Measurements from ENCODE around the gene FBXO47. TPM values are rescaled to one million over a fixed set of nuclear protein-coding genes. Genes with fewer than 3 reads are reported as not detected.
A peak's percentile ranks its signal among the peaks of the same experiment; 100 is the strongest.
"Not testable (repeated sequence)": the region's sequence is repeated elsewhere in the genome, so short reads cannot be mapped to it uniquely, and the experiment has no call there.

The FBXO47 gene
- total RNA-seq, 1 donor from 2014 or later, result 0.09 TPM

DNA sequence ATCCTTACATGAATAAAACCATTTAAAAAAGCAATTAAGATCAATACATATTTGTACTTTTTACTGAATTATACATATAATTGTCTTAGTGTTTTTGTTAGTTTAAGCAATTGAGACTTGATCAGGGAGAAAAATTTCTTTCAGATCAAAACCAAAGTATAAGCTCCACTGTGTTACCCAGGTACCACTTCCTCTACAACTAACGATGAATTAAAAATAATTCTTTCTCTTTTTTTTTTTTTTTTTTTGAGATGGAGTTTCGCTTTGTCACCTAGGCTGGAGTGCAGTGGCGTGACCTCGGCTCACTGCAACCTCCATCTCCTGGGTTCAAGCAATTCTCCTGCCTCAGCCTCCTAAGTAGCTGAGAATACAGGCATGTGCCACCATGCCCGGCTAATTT, 6.8 kb downstream of the FBXO47 start:
- Mint-ChIP-seq H3K9me3 (no peaks in the 10 kb centered on the region), H3K4me3 (no peak overlapping the region), H3K4me1 (peaks cover 10% of the 10 kb centered on the region), H3K27ac (no peak overlapping the region), H3K27me3 (no peaks in the 10 kb centered on the region), H3K36me3 (ENCODE audit: low read depth) (no peaks in the 10 kb centered on the region)
- intact Hi-C loops (cut with micrococcal nuclease), result no loop called here
- DNase-seq, result no peak

DNA sequence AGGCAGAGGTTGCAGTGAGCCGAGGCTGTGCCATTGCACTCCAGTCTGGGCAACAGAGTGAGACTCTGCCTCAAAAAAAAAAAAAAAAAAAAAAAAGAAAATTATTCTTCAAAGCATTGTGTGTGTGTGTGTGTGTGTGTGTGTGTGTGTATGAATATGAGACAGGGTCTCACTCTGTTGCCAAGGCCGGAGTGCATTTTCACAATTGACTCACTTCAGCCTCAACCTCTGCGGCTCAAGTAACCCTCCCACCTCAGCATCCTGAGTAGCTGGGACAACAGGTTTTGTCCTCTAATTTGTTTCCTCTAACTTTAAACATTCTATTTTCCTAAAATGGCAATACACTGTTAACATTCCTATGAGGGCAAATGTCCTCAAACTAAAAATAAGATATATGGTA, 7.7 kb downstream of the FBXO47 start:
- no peaks in the 10 kb centered on the region for H3K36me3 Mint-ChIP-seq (ENCODE audit: low read depth)
- H3K4me3 Mint-ChIP-seq, result no peak overlapping the region
- intact Hi-C loops (cut with micrococcal nuclease), result no loop called here
- H3K27ac Mint-ChIP-seq, result no peak overlapping the region
- peaks cover 10% of the 10 kb centered on the region for H3K4me1 Mint-ChIP-seq
- H3K27me3 Mint-ChIP-seq, result no peaks in the 10 kb centered on the region
- no peak for DNase-seq
- H3K9me3 Mint-ChIP-seq, result no peaks in the 10 kb centered on the region

DNA sequence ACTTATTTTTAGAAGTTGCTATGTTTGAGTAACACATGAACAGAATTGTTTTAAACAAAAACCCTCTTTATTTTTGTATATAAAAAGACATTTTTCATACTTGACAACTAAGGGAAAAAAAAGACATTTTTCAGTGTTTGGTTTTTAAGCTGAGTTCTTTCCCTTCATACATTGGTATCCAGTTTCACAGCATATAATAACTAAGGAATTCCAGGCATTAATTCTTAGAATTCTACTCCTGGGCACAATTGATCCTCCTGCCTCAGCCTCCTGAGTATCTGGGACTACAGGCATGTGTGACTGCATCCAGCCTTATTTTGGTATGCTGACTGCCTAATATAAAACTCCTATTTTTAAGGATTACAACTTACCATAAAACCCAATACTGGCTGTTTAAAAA, 8.4 kb downstream of the FBXO47 start:
- intact Hi-C loops (cut with micrococcal nuclease), result no loop called here
- H3K27me3 Mint-ChIP-seq, result no peaks in the 10 kb centered on the region
- H3K9me3 Mint-ChIP-seq, result no peaks in the 10 kb centered on the region
- DNase-seq, result peak; percentile 31
- H3K4me1 Mint-ChIP-seq, result peaks cover 10% of the 10 kb centered on the region
- no peak overlapping the region for H3K4me3 Mint-ChIP-seq
- no peaks in the 10 kb centered on the region for H3K36me3 Mint-ChIP-seq (ENCODE audit: low read depth)
- no peak overlapping the region for H3K27ac Mint-ChIP-seq

DNA sequence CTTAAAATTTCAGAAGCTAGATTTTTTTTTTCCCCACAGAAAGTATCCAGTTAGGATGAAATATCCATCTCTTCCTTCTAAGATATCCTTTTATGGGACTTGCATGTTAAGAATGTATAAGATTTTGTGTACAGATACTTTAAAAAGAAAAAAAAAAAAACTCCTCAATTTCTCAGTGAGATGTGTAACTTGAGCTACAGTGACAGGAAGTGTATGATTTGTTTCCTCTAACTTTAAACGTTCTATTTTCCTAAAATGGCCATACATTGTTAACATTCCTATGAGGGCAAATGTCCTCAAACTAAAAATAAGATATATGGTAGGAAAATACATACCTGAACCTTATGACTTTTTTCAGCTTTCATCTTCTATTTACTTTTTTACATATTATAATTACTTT, 8.9 kb downstream of the FBXO47 start:
- H3K4me1 Mint-ChIP-seq, result peaks cover 10% of the 10 kb centered on the region
- H3K27me3 Mint-ChIP-seq, result no peaks in the 10 kb centered on the region
- H3K4me3 Mint-ChIP-seq, result no peak overlapping the region
- H3K9me3 Mint-ChIP-seq, result no peaks in the 10 kb centered on the region
- H3K27ac Mint-ChIP-seq, result no peak overlapping the region
- intact Hi-C loops (cut with micrococcal nuclease), result no loop called here
- no peaks in the 10 kb centered on the region for H3K36me3 Mint-ChIP-seq (ENCODE audit: low read depth)
- DNase-seq, result no peak

DNA sequence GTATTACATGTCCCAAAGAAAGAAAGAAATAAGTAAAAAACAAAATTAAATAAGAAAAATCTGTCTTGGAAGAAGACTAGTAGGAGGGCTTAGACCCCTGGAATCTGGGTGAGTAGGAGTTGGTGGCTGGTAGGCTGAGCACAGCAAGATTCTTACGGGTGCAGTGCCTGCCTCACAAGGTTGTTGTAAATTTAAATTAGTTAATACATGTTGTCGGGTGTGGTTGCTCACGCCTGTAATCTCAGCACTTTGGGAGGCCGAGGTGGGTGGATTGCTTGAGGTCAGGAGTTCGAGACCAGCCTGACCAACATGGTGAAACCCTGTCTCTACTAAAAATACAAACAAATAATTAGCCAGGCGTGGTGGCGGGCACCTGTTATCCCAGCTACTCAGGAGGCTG, 13.4 kb downstream of the FBXO47 start:
- DNase-seq, result peak; percentile 27
- H3K36me3 Mint-ChIP-seq (ENCODE audit: low read depth); H3K4me1 Mint-ChIP-seq; H3K4me3 Mint-ChIP-seq; H3K9me3 Mint-ChIP-seq; H3K27ac Mint-ChIP-seq; H3K27me3 Mint-ChIP-seq; intact Hi-C loops (cut with micrococcal nuclease): not testable (repeated sequence)

DNA sequence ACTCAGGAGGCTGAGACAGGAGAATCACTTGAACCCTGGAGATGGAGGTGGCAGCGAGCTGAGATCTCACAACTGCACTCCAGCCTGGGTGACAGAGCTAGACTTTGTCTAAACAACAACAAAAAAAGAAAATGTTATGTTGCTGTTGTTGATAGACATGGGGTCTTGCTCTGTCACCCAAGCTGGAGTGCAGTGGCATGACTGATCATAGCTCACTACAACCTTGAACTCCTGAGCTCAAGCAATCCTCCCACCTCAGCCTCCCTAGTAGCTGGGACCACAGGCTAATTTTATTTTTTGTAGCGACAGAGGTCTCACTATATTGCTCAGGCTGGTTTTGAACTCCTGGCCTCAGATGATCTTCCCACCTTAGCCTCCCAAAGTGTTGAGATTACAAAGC, 20.0 kb downstream of the FBXO47 start:
- Mint-ChIP-seq H3K9me3 (no peaks in the 10 kb centered on the region), H3K4me1 (peaks cover 8% of the 10 kb centered on the region), H3K36me3 (ENCODE audit: low read depth) (no peaks in the 10 kb centered on the region), H3K27ac (no peak overlapping the region), H3K4me3 (no peak overlapping the region), H3K27me3 (peaks cover 6% of the 10 kb centered on the region)
- DNase-seq, result peak; percentile 71
- intact Hi-C loops (cut with micrococcal nuclease), result no loop called here

DNA sequence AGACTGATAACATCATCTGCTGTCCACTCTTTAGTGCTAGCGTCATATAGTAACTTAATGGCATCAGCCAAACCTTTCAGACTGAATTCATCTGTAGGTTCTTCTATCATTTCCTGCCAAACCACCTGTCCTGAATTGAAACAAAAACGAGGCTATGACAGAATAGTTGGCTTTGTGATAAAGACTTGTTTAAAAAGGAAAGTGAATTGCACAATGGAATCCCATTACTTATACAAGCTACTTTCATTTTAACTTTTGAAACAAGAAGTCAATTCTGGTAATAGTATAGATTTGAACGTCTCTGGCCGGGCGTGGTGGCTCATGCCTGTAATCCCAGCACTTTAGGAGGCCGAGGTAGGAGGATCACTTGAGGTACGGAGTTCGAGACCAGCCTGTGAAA, 23.6 kb downstream of the FBXO47 start:
- H3K4me3 Mint-ChIP-seq, result no peak overlapping the region
- peaks cover 8% of the 10 kb centered on the region for H3K4me1 Mint-ChIP-seq
- peak; percentile 68 for DNase-seq
- peaks cover 1% of the 10 kb centered on the region for H3K27me3 Mint-ChIP-seq
- H3K36me3 Mint-ChIP-seq (ENCODE audit: low read depth), result no peaks in the 10 kb centered on the region
- no peak overlapping the region for H3K27ac Mint-ChIP-seq
- intact Hi-C loops (cut with micrococcal nuclease), result no loop called here
- H3K9me3 Mint-ChIP-seq, result no peaks in the 10 kb centered on the region

DNA sequence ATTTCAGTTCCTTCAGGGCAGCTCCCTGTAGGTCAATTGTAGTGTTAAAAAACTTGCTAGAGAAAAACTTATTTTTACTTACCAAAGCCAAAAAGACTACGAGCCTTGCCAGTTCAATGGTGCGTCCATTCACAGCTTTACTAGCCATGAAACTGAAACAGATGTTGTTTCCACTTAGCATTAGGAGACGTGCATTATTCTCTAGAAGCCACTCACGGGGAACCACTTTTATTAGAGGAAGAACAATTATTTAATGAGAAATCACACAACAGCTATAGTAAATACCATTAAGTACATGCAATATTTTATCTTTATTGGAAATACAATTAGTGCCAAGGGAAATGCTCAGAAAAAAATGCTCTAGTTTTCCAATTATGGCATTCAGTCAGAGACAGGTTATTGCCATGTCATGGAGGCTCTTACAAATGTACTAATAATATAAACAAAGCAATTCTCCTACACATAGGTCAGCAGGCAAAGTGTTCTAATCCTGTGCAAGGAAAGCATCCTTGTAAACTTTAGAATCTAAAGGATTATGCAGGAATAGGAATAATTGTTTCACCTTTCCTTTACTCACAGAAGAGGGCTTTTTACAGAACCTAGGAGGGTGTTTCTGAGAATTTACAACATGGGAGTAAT, 24.4 kb downstream of the FBXO47 start:
- no peak for DNase-seq
- Mint-ChIP-seq H3K4me1 (peaks cover 8% of the 10 kb centered on the region), H3K27ac (no peak overlapping the region), H3K36me3 (ENCODE audit: low read depth) (no peaks in the 10 kb centered on the region), H3K4me3 (no peak overlapping the region), H3K27me3 (peaks cover 3% of the 10 kb centered on the region), H3K9me3 (no peaks in the 10 kb centered on the region)
- intact Hi-C loops (cut with micrococcal nuclease), result no loop called here

DNA sequence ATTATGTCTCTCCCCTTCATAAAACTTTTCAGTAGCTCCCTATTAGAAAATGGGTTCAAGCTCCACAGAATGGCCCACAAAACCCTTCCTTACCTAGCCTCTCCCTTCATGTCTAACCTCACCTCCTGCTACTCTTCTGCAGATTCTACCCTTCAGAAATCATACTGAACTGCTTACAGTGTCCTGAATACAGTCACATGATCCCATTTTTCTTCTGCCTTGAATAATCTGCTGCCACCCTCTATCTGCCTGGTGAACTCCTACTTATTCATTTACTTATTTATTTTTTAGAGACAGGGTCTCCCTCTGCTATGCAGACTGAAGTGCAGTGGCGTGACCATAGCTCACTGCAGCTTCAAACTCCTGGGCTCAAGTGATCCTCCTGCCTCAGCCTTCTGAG, 26.8 kb downstream of the FBXO47 start:
- intact Hi-C loops (cut with micrococcal nuclease), result no loop called here

DNA sequence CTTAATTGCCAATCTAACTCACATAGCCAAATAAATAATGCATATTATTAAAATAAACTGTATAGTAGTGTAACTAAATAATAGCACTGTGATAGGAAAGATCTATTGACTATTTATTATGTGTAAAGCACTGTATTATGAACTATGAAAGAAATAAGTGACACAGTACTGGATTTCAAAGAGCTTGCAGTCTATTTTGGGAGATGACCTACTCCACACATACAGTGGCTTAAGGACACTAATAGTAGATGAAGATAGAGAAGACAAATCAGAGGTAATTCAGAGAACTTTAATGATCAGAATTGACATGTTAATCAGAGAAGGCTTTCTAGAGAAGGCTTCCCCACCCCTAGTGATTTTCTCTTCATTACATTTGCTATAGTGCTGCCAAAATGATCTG, 27.2 kb downstream of the FBXO47 start:
- DNase-seq, result no peak
- Mint-ChIP-seq H3K27me3 (peaks cover 16% of the 10 kb centered on the region), H3K36me3 (ENCODE audit: low read depth) (no peaks in the 10 kb centered on the region), H3K4me1 (peaks cover 8% of the 10 kb centered on the region), H3K9me3 (no peaks in the 10 kb centered on the region), H3K27ac (no peak overlapping the region), H3K4me3 (no peak overlapping the region)
- intact Hi-C loops (cut with micrococcal nuclease), result no loop called here

More for the DNA sequence above, 26.8 kb downstream of the FBXO47 start:
- Mint-ChIP-seq H3K27me3 (peaks cover 14% of the 10 kb centered on the region), H3K9me3 (no peaks in the 10 kb centered on the region), H3K27ac (no peak overlapping the region), H3K36me3 (ENCODE audit: low read depth) (no peaks in the 10 kb centered on the region), H3K4me1 (peaks cover 8% of the 10 kb centered on the region), H3K4me3 (no peak overlapping the region)
- DNase-seq, result peak; percentile 46

DNA sequence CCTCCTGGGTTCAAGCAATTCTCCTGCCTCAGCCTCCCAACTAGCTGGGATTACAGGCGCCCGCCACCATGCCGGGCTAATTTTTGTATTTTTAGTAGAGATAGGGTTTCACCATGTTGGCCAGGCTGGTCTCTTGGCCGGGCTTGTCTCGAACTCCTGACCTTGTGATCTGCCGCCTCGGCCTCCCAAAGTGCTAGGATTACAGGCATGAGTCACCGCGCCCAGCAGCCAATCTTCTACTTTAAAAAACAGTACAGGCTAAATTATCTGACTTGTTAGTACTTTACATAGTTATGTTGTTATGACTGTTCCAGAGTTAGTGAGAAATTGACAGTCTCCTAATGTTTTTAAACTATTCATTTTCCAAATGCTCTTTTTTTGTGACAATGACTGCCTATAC, 33.2 kb downstream of the FBXO47 start:
- intact Hi-C loops (cut with micrococcal nuclease); H3K9me3 Mint-ChIP-seq; H3K4me1 Mint-ChIP-seq; H3K36me3 Mint-ChIP-seq (ENCODE audit: low read depth); H3K27ac Mint-ChIP-seq; H3K4me3 Mint-ChIP-seq: not testable (repeated sequence)
- peak; percentile 41 for DNase-seq
- H3K27me3 Mint-ChIP-seq, result peaks cover 24% of the 10 kb centered on the region

DNA sequence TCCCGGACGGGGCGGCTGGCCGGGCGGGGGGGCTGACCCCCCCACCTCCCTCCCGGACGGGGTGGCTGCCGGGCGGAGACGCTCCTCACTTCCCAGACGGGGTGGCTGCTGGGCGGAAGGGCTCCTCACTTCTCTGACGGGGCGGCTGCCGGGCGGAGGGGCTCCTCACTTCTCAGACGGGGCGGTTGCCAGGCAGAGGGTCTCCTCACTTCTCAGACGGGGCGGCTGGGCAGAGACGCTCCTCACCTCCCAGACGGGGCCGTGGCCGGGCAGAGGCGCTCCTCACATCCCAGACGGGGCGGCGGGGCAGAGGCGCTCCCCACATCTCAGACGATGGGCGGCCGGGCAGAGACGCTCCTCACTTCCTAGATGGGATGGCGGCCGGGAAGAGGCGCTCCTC, 36.4 kb downstream of the FBXO47 start:
- H3K27ac Mint-ChIP-seq; H3K36me3 Mint-ChIP-seq (ENCODE audit: low read depth); intact Hi-C loops (cut with micrococcal nuclease); H3K4me3 Mint-ChIP-seq; H3K9me3 Mint-ChIP-seq: not testable (repeated sequence)
- peaks cover 14% of the 10 kb centered on the region for H3K27me3 Mint-ChIP-seq
- peaks cover 13% of the 10 kb centered on the region for H3K4me1 Mint-ChIP-seq
- peak; percentile 29 for DNase-seq

DNA sequence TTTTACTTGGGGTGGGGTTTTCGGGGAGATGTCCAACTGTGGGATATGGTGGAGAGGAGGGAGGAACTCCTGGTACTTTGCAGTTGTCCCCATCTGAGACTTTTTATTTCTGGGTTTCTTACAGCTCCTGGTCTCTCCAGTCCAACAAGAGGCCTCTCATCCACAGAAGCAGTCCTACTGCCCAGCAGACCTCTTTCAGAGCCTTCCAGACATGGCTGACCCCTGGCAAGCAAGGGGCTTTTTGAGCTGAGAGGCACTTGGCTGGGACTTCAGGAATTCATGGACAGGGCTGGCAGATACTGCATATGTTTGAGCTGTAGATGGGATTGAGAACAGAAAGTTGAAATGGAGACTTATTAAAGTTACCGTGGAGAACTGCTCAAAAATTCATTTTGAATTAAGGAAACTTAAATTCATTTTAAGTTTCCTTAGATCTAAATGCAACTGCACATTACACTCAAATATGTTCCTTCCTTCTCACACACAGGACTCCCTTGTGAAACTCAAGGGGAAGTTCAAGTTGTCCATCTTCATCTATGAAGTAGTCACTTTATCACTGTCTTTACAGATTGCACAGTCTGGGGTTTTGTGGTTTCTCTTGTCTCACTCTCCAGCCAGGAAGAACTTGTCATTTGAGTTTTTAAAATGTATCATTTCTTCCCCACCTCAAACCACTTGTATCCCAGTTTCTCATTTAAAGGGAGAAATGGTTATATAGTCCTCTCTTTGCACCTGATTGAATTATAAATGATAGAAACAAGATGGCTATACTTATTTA, 40.7 kb downstream of the FBXO47 start:
- Mint-ChIP-seq H3K27ac (peak overlapping the region; percentile 52), H3K4me3 (no peak overlapping the region), H3K9me3 (no peaks in the 10 kb centered on the region), H3K4me1 (peaks cover 27% of the 10 kb centered on the region), H3K36me3 (ENCODE audit: low read depth) (peaks cover 7% of the 10 kb centered on the region), H3K27me3 (peaks cover 2% of the 10 kb centered on the region)
- peak; percentile 67 for DNase-seq
- intact Hi-C loops (cut with micrococcal nuclease), result loop anchor here (2.0 kb wide), 1 partner anchor 28 kb away; no protein-coding TSS in a partner anchor

DNA sequence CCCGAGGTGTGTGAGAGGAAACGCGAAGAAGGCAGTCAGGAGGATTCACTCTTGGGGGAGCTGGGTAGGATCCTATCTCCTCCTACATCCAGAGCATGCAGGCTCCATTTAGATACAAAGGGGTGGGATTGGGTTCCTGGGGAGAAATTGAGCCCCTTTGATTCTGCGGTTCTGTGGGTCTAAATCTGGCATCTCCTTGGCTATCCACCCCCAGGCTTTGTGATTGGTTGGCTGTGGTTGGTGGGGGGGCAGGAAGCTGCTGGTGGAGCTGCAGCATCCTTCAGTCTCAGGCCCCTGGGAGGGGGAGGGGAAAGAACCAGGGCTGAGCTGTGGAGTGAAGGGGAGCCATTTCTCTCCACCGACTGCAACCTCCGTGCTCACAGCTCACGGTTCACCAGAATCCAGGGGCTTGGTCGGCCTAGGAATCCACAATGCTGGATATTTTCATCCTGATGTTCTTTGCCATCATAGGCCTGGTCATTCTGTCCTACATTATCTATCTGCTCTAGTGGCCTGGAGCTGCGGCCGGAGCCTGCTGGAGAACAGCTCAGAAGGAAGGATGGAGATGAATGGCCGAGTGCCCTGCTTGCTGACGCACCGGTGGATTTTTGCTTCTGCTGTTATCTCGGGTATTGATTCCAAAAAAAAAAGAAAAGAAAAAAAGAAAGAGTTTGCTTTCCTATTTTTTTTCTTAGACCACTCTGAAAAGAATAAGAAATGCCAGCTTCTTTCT, 41.8 kb downstream of the FBXO47 start, which contains the start of gene LASP1NB:
TSS of gene LASP1NB (plus strand) at position 352 of the 733 bp plus-strand sequence.
- Mint-ChIP-seq H3K4me1 (peaks cover 28% of the 10 kb centered on the region), H3K36me3 (ENCODE audit: low read depth) (peaks cover 7% of the 10 kb centered on the region), H3K9me3 (no peaks in the 10 kb centered on the region), H3K27me3 (no peaks in the 10 kb centered on the region), H3K27ac (peak within 1 kb of the TSS; percentile 14), H3K4me3 (peak within 1 kb of the TSS; percentile 0)
- DNase-seq, result peak; percentile 79
- intact Hi-C loops (cut with micrococcal nuclease), result loop anchor here (2.0 kb wide), 1 partner anchor 55 kb away; the partner anchor contains the start of gene LASP1

All from activated CD4-positive, alpha-beta T cell treated with anti-CD3 and anti-CD28 coated beads, Interleukin-2, amount 10 ng/mL, durations not matched to agents 24 days and 14 days (primary cell).